Measurements from ENCODE around the gene RCSD1. TPM values are rescaled to one million over a fixed set of nuclear protein-coding genes. Genes with fewer than 3 reads are reported as not detected.
"Not testable (repeated sequence)": the region's sequence is repeated elsewhere in the genome, so short reads cannot be mapped to it uniquely, and the experiment has no call there.

RCSD1 gene
- total and polyA plus RNA-seq, 2 of the 13 experiments (the other 11 are each of a cell fraction or from before 2014, with no cell fraction given), result not detected

DNA sequence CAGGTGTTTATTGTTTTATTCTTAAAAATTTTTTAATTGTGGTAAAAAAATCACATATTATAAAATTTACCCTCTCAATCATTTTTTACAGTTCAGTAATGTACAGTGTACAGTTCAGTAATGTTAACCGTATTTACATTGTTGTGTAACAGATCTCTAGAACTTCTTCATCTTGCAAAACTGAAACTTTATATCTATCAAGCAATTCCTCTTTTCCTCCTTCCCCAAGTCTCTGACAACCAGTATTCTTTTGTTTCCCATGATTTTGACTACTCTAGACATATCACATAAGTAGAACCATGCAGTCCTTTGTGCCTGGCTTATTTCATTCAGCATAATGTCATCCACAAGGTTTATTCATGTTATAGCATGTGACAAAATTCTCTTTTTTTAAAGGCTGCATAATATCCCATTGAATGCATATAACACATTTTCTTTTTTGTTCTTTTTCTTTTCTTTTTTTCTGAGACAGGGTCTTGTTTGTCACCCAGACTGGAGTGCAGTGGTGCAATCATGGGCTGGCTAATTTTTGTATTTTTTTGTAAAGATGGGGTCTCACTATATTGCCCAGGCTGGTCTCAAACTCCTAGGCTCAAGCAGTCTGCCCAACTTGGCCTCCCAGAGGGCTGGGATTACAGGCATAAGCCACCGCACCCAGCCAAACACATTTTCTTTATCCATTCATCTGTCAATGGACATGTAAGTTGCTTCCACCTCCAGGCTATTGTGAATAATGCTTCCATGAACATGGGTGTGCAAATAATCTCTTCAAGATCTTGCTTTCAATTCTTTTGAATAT lies 17.2 kb upstream of the RCSD1 start:
- H3K36me3 ChIP-seq (replicated peaks in 1 of 2; ENCODE audit: control insufficient read depth in 1 of 2, insufficient read depth in 2 of 2, low read length in 2 of 2), result no peaks in the 10 kb centered on the region
- no peak overlapping the region for H3K27ac ChIP-seq (ENCODE audit: extremely low read length, insufficient read depth, low read length)
- WGBS (ENCODE audit: low lambda C conversion rate), result 54% methylated on average over 2 of the region's 2 CpGs
- in situ Hi-C loops (cut with HindIII; ENCODE audit: extremely low pct_ligation_motif_present, low pct_unique_long_range_greater_than_20kb) (no loop called here), intact Hi-C loops (cut with micrococcal nuclease; ENCODE audit: unreplicated experiment) (no loop called here)
- no peak overlapping the region for H3K9ac ChIP-seq (ENCODE audit: insufficient read depth, low read depth, low read length)
- no TSS peak for BruUV-seq (replicated peaks)
- no peaks in the 10 kb centered on the region for H3K4me1 ChIP-seq (ENCODE audit: insufficient read depth, low read length)
- CTCF ChIA-PET (ENCODE audit: low intra/inter-chr PET ratio, low total read pairs), result no interaction called here
- H3K79me2 ChIP-seq (ENCODE audit: insufficient read depth, low read length), result no peaks in the 10 kb centered on the region
- ATAC-seq, result no peak
- H4K20me1 ChIP-seq (ENCODE audit: insufficient read depth, low read length), result no peaks in the 10 kb centered on the region
- no peak for FAIRE-seq
- H3K4me3 ChIP-seq (replicated peaks in 1 of 3; ENCODE audit: insufficient read depth in 1 of 3, low read depth in 2 of 3, low read length in 3 of 3), result no peak overlapping the region
- DNase-seq (ENCODE audit: low spot score), result no peak
- H3K27me3 ChIP-seq (ENCODE audit: control insufficient read depth in 1 of 2, insufficient read depth in 2 of 2, low read length in 2 of 2), result peaks cover 0 to 3% of the 10 kb centered on the region in 2 experiments; a peak in 1 of 5 replicates
- peaks cover 13% of the 10 kb centered on the region; the same call in 1 of the 2 replicates for H3K9me3 ChIP-seq (ENCODE audit: low read length)
- POLR2A ChIA-PET, result no interaction called here
- no peak overlapping the region for H2AFZ ChIP-seq (ENCODE audit: low read length)
- no peak for TF ChIP-seq CBX1 (IDR thresholded peaks at IDR 0.05; ENCODE audit: low read depth)
- TF ChIP-seq, protein P1, sequence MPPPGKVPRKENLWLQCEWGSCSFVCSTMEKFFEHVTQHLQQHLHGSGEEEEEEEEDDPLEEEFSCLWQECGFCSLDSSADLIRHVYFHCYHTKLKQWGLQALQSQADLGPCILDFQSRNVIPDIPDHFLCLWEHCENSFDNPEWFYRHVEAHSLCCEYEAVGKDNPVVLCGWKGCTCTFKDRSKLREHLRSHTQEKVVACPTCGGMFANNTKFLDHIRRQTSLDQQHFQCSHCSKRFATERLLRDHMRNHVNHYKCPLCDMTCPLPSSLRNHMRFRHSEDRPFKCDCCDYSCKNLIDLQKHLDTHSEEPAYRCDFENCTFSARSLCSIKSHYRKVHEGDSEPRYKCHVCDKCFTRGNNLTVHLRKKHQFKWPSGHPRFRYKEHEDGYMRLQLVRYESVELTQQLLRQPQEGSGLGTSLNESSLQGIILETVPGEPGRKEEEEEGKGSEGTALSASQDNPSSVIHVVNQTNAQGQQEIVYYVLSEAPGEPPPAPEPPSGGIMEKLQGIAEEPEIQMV (CRISPR knock-in tag; IDR thresholded peaks at IDR 0.05; ENCODE audit: low read depth), result no peak
- H3K4me2 ChIP-seq (ENCODE audit: low read depth, low read length), result no peak overlapping the region

DNA sequence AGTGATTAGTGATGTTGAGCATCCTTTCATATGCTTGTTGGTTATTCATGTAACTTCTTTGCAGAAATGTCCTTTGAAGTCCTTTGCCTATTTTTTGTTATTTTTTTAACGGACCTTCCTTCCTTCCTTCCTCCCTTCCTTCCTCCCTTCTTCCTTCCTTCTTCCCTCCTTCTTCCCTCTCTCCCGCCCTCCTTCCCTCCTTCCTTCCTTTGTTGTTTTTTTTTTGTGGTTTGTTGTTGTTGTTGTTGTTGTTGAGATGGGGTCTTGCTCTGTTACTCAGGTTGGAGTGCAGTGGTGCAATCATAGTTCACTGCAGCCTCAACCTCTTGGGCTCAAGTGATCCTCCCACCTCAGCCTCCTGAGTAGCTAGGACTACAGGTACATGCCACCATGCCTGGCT lies 16.0 kb upstream of the RCSD1 start:
- in situ Hi-C loops (cut with HindIII; ENCODE audit: extremely low pct_ligation_motif_present, low pct_unique_long_range_greater_than_20kb); POLR2A ChIA-PET; BruUV-seq (replicated peaks); ATAC-seq; H2AFZ ChIP-seq (ENCODE audit: low read length); H3K36me3 ChIP-seq (replicated peaks in 1 of 2; ENCODE audit: control insufficient read depth in 1 of 2, insufficient read depth in 2 of 2, low read length in 2 of 2); DNase-seq (ENCODE audit: low spot score); CTCF ChIA-PET (ENCODE audit: low intra/inter-chr PET ratio, low total read pairs); FAIRE-seq; H3K79me2 ChIP-seq (ENCODE audit: insufficient read depth, low read length); H4K20me1 ChIP-seq (ENCODE audit: insufficient read depth, low read length); H3K27ac ChIP-seq (ENCODE audit: extremely low read length, insufficient read depth, low read length); H3K4me3 ChIP-seq (replicated peaks in 1 of 3; ENCODE audit: insufficient read depth in 1 of 3, low read depth in 2 of 3, low read length in 3 of 3); intact Hi-C loops (cut with micrococcal nuclease; ENCODE audit: unreplicated experiment); H3K4me2 ChIP-seq (ENCODE audit: low read depth, low read length); H3K27me3 ChIP-seq (ENCODE audit: control insufficient read depth in 1 of 2, insufficient read depth in 2 of 2, low read length in 2 of 2); H3K4me1 ChIP-seq (ENCODE audit: insufficient read depth, low read length); H3K9ac ChIP-seq (ENCODE audit: insufficient read depth, low read depth, low read length): not testable (repeated sequence)
- H3K9me3 ChIP-seq (ENCODE audit: low read length), result peaks cover 13% of the 10 kb centered on the region; the same call in 1 of the 2 replicates
- 26% methylated on average over 2 of the region's 2 CpGs for WGBS (ENCODE audit: low lambda C conversion rate)
